ENCODE results near the gene ADGRE3. TPM values are rescaled to one million over a fixed set of nuclear protein-coding genes. Genes with fewer than 3 reads are reported as not detected.

Gene ADGRE3, protein sequence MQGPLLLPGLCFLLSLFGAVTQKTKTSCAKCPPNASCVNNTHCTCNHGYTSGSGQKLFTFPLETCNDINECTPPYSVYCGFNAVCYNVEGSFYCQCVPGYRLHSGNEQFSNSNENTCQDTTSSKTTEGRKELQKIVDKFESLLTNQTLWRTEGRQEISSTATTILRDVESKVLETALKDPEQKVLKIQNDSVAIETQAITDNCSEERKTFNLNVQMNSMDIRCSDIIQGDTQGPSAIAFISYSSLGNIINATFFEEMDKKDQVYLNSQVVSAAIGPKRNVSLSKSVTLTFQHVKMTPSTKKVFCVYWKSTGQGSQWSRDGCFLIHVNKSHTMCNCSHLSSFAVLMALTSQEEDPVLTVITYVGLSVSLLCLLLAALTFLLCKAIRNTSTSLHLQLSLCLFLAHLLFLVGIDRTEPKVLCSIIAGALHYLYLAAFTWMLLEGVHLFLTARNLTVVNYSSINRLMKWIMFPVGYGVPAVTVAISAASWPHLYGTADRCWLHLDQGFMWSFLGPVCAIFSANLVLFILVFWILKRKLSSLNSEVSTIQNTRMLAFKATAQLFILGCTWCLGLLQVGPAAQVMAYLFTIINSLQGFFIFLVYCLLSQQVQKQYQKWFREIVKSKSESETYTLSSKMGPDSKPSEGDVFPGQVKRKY
- total RNA-seq (under 1 TPM; 0.19 to 0.31 TPM), polyA plus RNA-seq (ENCODE audit: insufficient read depth, low read depth, low replicate concordance) (0.46 TPM)
- long read RNA-seq, donor 1 = 0 reads
- long read RNA-seq, donor 2 = 0 reads

DNA sequence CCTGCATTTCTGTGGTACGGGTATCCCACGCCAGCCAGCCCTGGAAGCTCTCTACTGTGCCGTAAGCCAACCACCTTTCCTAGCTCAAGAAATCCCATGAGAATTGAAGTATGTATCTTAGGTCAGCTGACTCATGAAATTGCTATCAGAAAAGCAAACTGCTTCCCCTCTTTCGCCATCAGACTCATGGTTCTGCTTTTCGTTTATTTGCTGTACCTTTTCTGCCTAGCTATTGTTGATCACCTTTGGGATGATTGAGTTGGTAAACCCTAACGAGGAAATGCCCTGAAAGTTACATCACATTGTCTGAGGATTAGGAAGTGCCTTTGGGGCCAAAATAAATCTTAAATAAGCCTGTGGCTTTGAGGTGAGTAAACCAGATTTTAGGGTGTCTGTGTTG, at the start of gene ADGRE3:
ADGRE3 (minus strand) TSS at position 81 of the 400 bp plus-strand sequence; CDS start at position 7, 74 bp downstream.
- H3K4me3 ChIP-seq = no peak within 1 kb of the TSS
- H3K27me3 ChIP-seq = no peaks in the 10 kb centered on the region
- H3K27ac ChIP-seq = peak within 1 kb of the TSS in 1 of 2 donors; percentile 22
- intact Hi-C loops (cut with DNase I; ENCODE audit: low total_unique reads) = no loop called here
- TF ChIP-seq POLR2A (IDR thresholded peaks at IDR 0.05) = no peak
- TF ChIP-seq, protein P1, sequence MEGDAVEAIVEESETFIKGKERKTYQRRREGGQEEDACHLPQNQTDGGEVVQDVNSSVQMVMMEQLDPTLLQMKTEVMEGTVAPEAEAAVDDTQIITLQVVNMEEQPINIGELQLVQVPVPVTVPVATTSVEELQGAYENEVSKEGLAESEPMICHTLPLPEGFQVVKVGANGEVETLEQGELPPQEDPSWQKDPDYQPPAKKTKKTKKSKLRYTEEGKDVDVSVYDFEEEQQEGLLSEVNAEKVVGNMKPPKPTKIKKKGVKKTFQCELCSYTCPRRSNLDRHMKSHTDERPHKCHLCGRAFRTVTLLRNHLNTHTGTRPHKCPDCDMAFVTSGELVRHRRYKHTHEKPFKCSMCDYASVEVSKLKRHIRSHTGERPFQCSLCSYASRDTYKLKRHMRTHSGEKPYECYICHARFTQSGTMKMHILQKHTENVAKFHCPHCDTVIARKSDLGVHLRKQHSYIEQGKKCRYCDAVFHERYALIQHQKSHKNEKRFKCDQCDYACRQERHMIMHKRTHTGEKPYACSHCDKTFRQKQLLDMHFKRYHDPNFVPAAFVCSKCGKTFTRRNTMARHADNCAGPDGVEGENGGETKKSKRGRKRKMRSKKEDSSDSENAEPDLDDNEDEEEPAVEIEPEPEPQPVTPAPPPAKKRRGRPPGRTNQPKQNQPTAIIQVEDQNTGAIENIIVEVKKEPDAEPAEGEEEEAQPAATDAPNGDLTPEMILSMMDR (IDR thresholded peaks at IDR 0.05) = no peak
- H3K9me3 ChIP-seq = no peaks in the 10 kb centered on the region
- DNase-seq = no peak
- H3K4me1 ChIP-seq = no peaks in the 10 kb centered on the region
- H3K36me3 ChIP-seq (ENCODE audit: low read depth, missing control alignments) = no peaks in the 10 kb centered on the region
- WGBS, 2 donors = 72 to 79% methylated on average over 6 of the region's 6 CpGs

DNA sequence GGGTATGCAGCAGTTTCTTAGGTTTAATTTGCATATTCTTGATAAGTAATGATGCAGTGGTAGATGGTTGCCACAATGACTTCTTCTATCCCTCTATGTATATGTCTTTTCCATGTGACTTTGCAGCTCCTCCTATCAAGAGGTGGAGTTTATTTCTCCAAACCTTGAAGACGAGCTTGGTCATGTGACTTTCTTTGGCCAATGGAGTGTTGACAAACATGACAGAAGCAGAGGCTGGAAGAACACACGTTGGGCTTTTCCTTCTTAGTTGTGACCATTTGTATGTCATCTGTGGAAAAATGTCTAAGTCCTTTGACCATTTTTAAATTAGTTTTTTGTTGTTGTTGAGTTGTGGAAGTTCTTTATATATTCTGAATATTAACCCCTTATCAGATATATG, 47.5 kb upstream of the ADGRE3 start:
- intact Hi-C loops (cut with DNase I; ENCODE audit: low total_unique reads) = no loop called here
- Histone ChIP-seq H3K4me3 (no peak overlapping the region), H3K27ac (no peak overlapping the region), H3K9me3 (no peaks in the 10 kb centered on the region), H3K36me3 (ENCODE audit: low read depth, missing control alignments) (peaks cover 4% of the 10 kb centered on the region), H3K4me1 (no peaks in the 10 kb centered on the region), H3K27me3 (no peaks in the 10 kb centered on the region)
- no peak for TF ChIP-seq POLR2A (IDR thresholded peaks at IDR 0.05)
- 77 to 85% methylated on average over 2 of the region's 2 CpGs for WGBS, 2 donors
- no peak for DNase-seq

DNA sequence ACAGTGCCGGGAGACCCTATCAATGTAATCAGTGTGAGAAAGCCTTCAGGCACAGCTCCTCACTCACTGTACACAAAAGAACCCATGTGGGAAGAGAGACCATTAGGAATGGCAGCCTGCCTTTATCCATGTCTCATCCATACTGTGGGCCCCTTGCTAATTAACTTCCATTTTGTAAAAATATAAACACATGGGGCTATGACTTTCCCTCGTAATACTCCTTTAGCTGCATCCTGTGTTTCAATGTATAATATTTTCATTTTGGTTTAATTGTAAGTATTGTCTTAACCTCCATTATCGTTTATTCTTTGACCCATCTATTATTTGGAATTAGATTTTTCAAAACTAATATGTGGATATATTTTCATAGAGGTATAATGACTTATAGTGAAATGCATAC, 44.5 kb upstream of the ADGRE3 start:
- intact Hi-C loops (cut with DNase I; ENCODE audit: low total_unique reads) = no loop called here
- 96 to 99% methylated on average over 3 of the region's 3 CpGs for WGBS, 2 donors
- Histone ChIP-seq H3K27ac (no peak overlapping the region), H3K9me3 (no peaks in the 10 kb centered on the region), H3K4me3 (no peak overlapping the region), H3K36me3 (ENCODE audit: low read depth, missing control alignments) (peaks cover 4% of the 10 kb centered on the region), H3K4me1 (no peaks in the 10 kb centered on the region), H3K27me3 (no peaks in the 10 kb centered on the region)
- TF ChIP-seq POLR2A (IDR thresholded peaks at IDR 0.05) = no peak
- TF ChIP-seq, protein P1 (IDR thresholded peaks at IDR 0.05) = no peak
- DNase-seq = no peak

DNA sequence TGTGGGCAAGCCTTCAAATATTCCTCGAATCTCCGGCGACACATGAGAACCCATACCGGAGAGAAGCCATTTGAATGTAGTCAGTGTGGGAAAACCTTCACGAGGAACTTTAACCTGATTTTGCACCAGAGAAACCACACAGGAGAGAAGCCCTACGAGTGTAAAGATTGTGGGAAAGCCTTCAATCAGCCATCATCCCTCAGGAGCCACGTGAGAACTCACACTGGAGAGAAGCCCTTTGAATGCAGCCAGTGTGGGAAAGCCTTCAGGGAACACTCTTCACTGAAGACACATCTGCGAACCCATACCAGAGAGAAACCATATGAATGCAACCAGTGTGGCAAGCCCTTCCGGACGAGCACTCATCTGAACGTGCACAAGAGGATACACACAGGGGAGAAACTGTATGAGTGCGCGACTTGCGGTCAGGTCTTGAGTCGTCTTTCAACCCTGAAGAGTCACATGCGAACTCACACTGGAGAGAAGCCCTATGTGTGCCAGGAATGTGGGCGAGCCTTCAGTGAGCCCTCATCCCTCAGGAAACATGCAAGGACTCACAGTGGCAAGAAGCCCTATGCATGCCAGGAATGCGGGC, 44.0 kb upstream of the ADGRE3 start:
- H3K9me3 ChIP-seq = no peaks in the 10 kb centered on the region

More for the DNA sequence above, 44.0 kb upstream of the ADGRE3 start:
- no peaks in the 10 kb centered on the region for H3K4me1 ChIP-seq
- no peak for DNase-seq
- 94 to 97% methylated on average over 18 of the region's 18 CpGs for WGBS, 2 donors
- no peak overlapping the region for H3K4me3 ChIP-seq
- TF ChIP-seq, protein P1 (IDR thresholded peaks at IDR 0.05) = no peak
- no peak for TF ChIP-seq POLR2A (IDR thresholded peaks at IDR 0.05)
- no peak overlapping the region for H3K27ac ChIP-seq
- H3K36me3 ChIP-seq (ENCODE audit: low read depth, missing control alignments) = peaks cover 4% of the 10 kb centered on the region
- no peaks in the 10 kb centered on the region for H3K27me3 ChIP-seq
- intact Hi-C loops (cut with DNase I; ENCODE audit: low total_unique reads) = no loop called here
